Measurements from ENCODE around the gene RNF222. TPM values are rescaled to one million over a fixed set of nuclear protein-coding genes. Genes with fewer than 3 reads are reported as not detected.

The RNF222 gene
- total and polyA plus RNA-seq, 2 of the 8 experiments (the other 6 are each of a cell fraction or from before 2014, with no cell fraction given) = not detected

Other genes starting within 250 kb of the RNF222 start
- gene PER1, start 245.4 kb downstream of the RNF222 start, total RNA-seq (2021; fragmentation: NEBNext Ultra II Directional; extraction: Animal tissue kit (Norgen Biotek cat#: 25700)) = 38.0 and 39.9 TPM in 2 replicates
- 9.6 and 17.3 TPM in 2 replicates for gene PER1, start 245.4 kb downstream of the RNF222 start, polyA plus RNA-seq (2011; rRNA removed)
- gene VAMP2, start 234.9 kb downstream of the RNF222 start, total RNA-seq (2021; fragmentation: NEBNext Ultra II Directional; extraction: Animal tissue kit (Norgen Biotek cat#: 25700)) = 19.0 and 20.5 TPM in 2 replicates
- gene VAMP2, start 234.9 kb downstream of the RNF222 start, polyA plus RNA-seq (2011; rRNA removed) = 19.3 and 25.2 TPM in 2 replicates
- 17.3 and 17.9 TPM in 2 replicates for gene TMEM107, start 221.4 kb downstream of the RNF222 start, total RNA-seq (2021; fragmentation: NEBNext Ultra II Directional; extraction: Animal tissue kit (Norgen Biotek cat#: 25700))
- 21.4 and 21.5 TPM in 2 replicates for gene TMEM107, start 221.4 kb downstream of the RNF222 start, polyA plus RNA-seq (2011; rRNA removed)
- gene BORCS6, start 207.6 kb downstream of the RNF222 start, total RNA-seq (2021; fragmentation: NEBNext Ultra II Directional; extraction: Animal tissue kit (Norgen Biotek cat#: 25700)) = 3.6 and 4.6 TPM in 2 replicates
- gene BORCS6, start 207.6 kb downstream of the RNF222 start, polyA plus RNA-seq (2011; rRNA removed) = 3.3 and 3.8 TPM in 2 replicates
- 154 and 160 TPM in 2 replicates for gene AURKB, start 187.3 kb downstream of the RNF222 start, total RNA-seq (2021; fragmentation: NEBNext Ultra II Directional; extraction: Animal tissue kit (Norgen Biotek cat#: 25700))
- 102 and 171 TPM in 2 replicates for gene AURKB, start 187.3 kb downstream of the RNF222 start, polyA plus RNA-seq (2011; rRNA removed)
- 33.7 and 39.8 TPM in 2 replicates for gene CTC1, start 149.8 kb downstream of the RNF222 start, total RNA-seq (2021; fragmentation: NEBNext Ultra II Directional; extraction: Animal tissue kit (Norgen Biotek cat#: 25700))
- 19.4 and 32.2 TPM in 2 replicates for gene CTC1, start 149.8 kb downstream of the RNF222 start, polyA plus RNA-seq (2011; rRNA removed)
- 238 and 248 TPM in 2 replicates for gene PFAS, start 148.5 kb downstream of the RNF222 start, total RNA-seq (2021; fragmentation: NEBNext Ultra II Directional; extraction: Animal tissue kit (Norgen Biotek cat#: 25700))
- 88.4 and 120 TPM in 2 replicates for gene PFAS, start 148.5 kb downstream of the RNF222 start, polyA plus RNA-seq (2011; rRNA removed)
- 36.9 and 39.4 TPM in 2 replicates for gene RANGRF, start 109.2 kb downstream of the RNF222 start, total RNA-seq (2021; fragmentation: NEBNext Ultra II Directional; extraction: Animal tissue kit (Norgen Biotek cat#: 25700))
- gene RANGRF, start 109.2 kb downstream of the RNF222 start, polyA plus RNA-seq (2011; rRNA removed) = 49.6 and 52.8 TPM in 2 replicates
- 3.6 and 5.8 TPM in 2 replicates for gene SLC25A35, start 102.4 kb downstream of the RNF222 start, total RNA-seq (2021; fragmentation: NEBNext Ultra II Directional; extraction: Animal tissue kit (Norgen Biotek cat#: 25700))
- gene SLC25A35, start 102.4 kb downstream of the RNF222 start, polyA plus RNA-seq (2011; rRNA removed) = 4.2 and 6.0 TPM in 2 replicates
- 0.67 and 1.8 TPM in 2 replicates for gene ARHGEF15, start 87.6 kb downstream of the RNF222 start, total RNA-seq (2021; fragmentation: NEBNext Ultra II Directional; extraction: Animal tissue kit (Norgen Biotek cat#: 25700))
- gene ARHGEF15, start 87.6 kb downstream of the RNF222 start, polyA plus RNA-seq (2011; rRNA removed) = 4.1 and 9.3 TPM in 2 replicates
- not detected in 2 replicates for gene ODF4, start 58.0 kb downstream of the RNF222 start, total RNA-seq (2021; fragmentation: NEBNext Ultra II Directional; extraction: Animal tissue kit (Norgen Biotek cat#: 25700))
- gene ODF4, start 58.0 kb downstream of the RNF222 start, polyA plus RNA-seq (2011; rRNA removed) = not detected in 2 replicates
- 1,963 and 1,980 TPM in 2 replicates for gene RPL26, start 14.6 kb downstream of the RNF222 start, total RNA-seq (2021; fragmentation: NEBNext Ultra II Directional; extraction: Animal tissue kit (Norgen Biotek cat#: 25700))
- gene RPL26, start 14.6 kb downstream of the RNF222 start, polyA plus RNA-seq (2011; rRNA removed) = 1,277 and 2,554 TPM in 2 replicates
- gene NDEL1, start 38.1 kb upstream of the RNF222 start, total RNA-seq (2021; fragmentation: NEBNext Ultra II Directional; extraction: Animal tissue kit (Norgen Biotek cat#: 25700)) = 31.3 and 32.9 TPM in 2 replicates
- gene NDEL1, start 38.1 kb upstream of the RNF222 start, polyA plus RNA-seq (2011; rRNA removed) = 31.1 and 31.2 TPM in 2 replicates
- 283 and 289 TPM in 2 replicates for gene MYH10, start 232.9 kb upstream of the RNF222 start, total RNA-seq (2021; fragmentation: NEBNext Ultra II Directional; extraction: Animal tissue kit (Norgen Biotek cat#: 25700))
- gene MYH10, start 232.9 kb upstream of the RNF222 start, polyA plus RNA-seq (2011; rRNA removed) = 64.1 and 80.8 TPM in 2 replicates

Data from H1 (cell line).